Measurements from ENCODE around the gene CD47. TPM values are rescaled to one million over a fixed set of nuclear protein-coding genes. Genes with fewer than 3 reads are reported as not detected.

Gene CD47
- total RNA-seq, 2 experiments from 2014 or later = 58.6 to 104 TPM

DNA sequence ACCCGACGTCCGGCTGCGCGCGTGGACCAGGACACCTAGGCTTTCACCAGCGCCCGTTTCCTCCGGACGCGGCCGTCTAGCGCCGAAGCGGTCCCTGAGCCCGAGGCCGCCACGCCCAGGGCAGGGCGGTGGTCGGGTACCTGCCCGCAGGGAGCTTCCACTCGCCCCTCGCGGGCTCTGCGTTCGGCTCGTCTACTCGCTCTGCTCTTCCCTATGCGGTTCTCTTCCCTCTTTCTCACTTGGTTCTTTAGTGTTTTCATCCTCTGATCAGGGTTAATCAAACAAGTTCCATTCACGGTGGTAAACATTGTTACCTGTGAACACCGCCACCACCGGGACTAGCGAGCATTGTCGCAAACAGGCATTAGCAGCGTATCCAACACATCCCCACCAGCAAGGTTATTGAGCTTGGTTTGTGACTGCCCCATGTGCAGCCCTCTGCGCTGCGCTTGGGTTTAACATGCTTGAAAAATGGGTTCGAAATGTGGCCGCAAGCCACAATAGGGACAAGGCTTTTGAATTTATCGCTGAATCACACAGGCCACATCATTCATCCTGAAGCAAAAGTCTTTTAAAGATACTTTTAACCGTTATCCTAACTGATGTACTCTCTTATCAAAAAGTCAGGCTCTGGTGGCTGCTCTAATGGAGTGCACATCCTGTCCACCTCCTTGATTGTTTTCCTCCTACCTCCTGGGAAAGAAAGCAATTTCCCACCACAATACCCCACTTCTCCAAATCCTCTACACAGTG lies 843 bp upstream of the CD47 start:
- peaks cover 3% of the 10 kb centered on the region for H3K9me3 Mint-ChIP-seq (ENCODE audit: low read depth)
- peak; percentile 57 for DNase-seq

GRCh38 chr3:108090049-108090700 lies 656 bp downstream of the CD47 start:
- Mint-ChIP-seq H3K4me3 (no peak overlapping the region), H3K27me3 (no peaks in the 10 kb centered on the region), H3K27ac (peak overlapping the region; percentile 100), H3K36me3 (ENCODE audit: low read depth) (peaks cover 14% of the 10 kb centered on the region), H3K4me1 (peaks cover 30% of the 10 kb centered on the region), H3K9me3 (ENCODE audit: low read depth) (peaks cover 3% of the 10 kb centered on the region)
- intact Hi-C loops (cut with DNase I, micrococcal nuclease) = loop anchor here in 1 of 2 experiments (1.0 to 5.0 kb wide), 4 partner anchors 35 to 732 kb away; partner anchors contain the start of genes BBX, CIP2A, DZIP3 and TRAT1
- DNase-seq (peak; percentile 75), ATAC-seq (peak; percentile 16)
- ChIA-PET POLR2A (interaction anchor here (0.6 to 6.5 kb wide), 8 partner anchors 11 to 1662 kb away, joined by 3 to 78 read pairs (median 3); partner anchors contain the start of genes CIP2A and DZIP3), CTCF (interaction anchor here (0.8 to 1.5 kb wide), 4 partner anchors 14 to 34 kb away, joined by 3 to 7 read pairs (median 4); no protein-coding TSS in a partner anchor)

More for the DNA sequence above, 843 bp upstream of the CD47 start:
- no peak overlapping the region for H3K4me3 Mint-ChIP-seq
- intact Hi-C loops (cut with DNase I, micrococcal nuclease) = loop anchor here (1.0 to 5.0 kb wide), 6 partner anchors 9 to 731 kb away; partner anchors contain the start of genes BBX (in 1 of the 2), IFT57 (in 1 of the 2) and TRAT1 (in 1 of the 2)
- no peaks in the 10 kb centered on the region for H3K27me3 Mint-ChIP-seq
- ChIA-PET POLR2A (interaction anchor here (0.9 to 6.5 kb wide), 3 partner anchors 26 to 37 kb away, joined by 3 to 78 read pairs (median 9); no protein-coding TSS in a partner anchor), CTCF (interaction anchor here (0.7 to 2.2 kb wide), 4 partner anchors 10 to 386 kb away, joined by 3 to 7 read pairs (median 4); no protein-coding TSS in a partner anchor)
- H3K4me1 Mint-ChIP-seq = peaks cover 37% of the 10 kb centered on the region
- H3K36me3 Mint-ChIP-seq (ENCODE audit: low read depth) = peaks cover 14% of the 10 kb centered on the region
- no peak for ATAC-seq
- H3K27ac Mint-ChIP-seq = peak overlapping the region; percentile 98

- peaks cover 14% of the 10 kb centered on the region for H3K36me3 Mint-ChIP-seq (ENCODE audit: low read depth)
These were observed 1.3 kb downstream of the CD47 start for GRCh38 chr3:108089579-108089978.

GRCh38 chr3:108088697-108089096 lies 2.1 kb downstream of the CD47 start:
- POLR2A ChIA-PET = interaction anchor here (0.6 to 6.5 kb wide), 8 partner anchors 12 to 501 kb away, joined by 3 to 78 read pairs (median 4); partner anchors contain the start of genes CIP2A and DZIP3
- peaks cover 22% of the 10 kb centered on the region for H3K4me1 Mint-ChIP-seq
- CTCF ChIA-PET = interaction anchor here (0.7 to 2.2 kb wide), 6 partner anchors 9 to 164 kb away, joined by 3 to 10 read pairs (median 4); no protein-coding TSS in a partner anchor

More at GRCh38 chr3:108089579-108089978, 1.3 kb downstream of the CD47 start:
- peaks cover 3% of the 10 kb centered on the region for H3K9me3 Mint-ChIP-seq (ENCODE audit: low read depth)
- intact Hi-C loops (cut with DNase I, micrococcal nuclease) = loop anchor here (2.0 to 10.0 kb wide), 7 partner anchors 15 to 749 kb away; no protein-coding TSS in a partner anchor
- peak overlapping the region; percentile 100 for H3K27ac Mint-ChIP-seq
- H3K27me3 Mint-ChIP-seq = no peaks in the 10 kb centered on the region
- no peak for DNase-seq
- no peak for ATAC-seq
- ChIA-PET POLR2A (interaction anchor here (0.6 to 6.5 kb wide), 8 partner anchors 11 to 1661 kb away, joined by 3 to 78 read pairs (median 3); partner anchors contain the start of genes CIP2A and DZIP3), CTCF (interaction anchor here (0.8 to 2.2 kb wide), 6 partner anchors 10 to 44 kb away, joined by 3 to 10 read pairs (median 4); no protein-coding TSS in a partner anchor)
- H3K4me3 Mint-ChIP-seq = no peak overlapping the region
- peaks cover 26% of the 10 kb centered on the region for H3K4me1 Mint-ChIP-seq

DNA sequence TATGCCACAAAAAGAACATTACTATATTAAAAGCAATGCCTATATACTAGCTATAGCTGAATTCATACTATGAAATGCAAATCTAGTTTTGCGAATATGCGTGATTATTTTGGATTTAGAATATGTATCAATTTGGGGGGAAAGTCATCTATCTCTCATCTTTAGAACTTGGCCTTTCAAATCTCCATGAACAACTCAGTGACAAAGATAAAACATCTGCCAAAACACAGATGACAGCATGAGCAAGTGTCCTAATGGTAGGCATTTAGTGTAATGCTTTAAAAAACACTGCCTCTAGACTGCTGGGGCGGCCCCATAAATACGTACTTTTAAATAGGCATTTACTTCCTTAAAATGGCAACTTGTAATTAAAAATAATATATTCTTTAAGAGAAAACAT lies 2.7 kb downstream of the CD47 start:
- ATAC-seq (no peak), DNase-seq (no peak)
- ChIA-PET POLR2A (interaction anchor here (1.1 to 2.0 kb wide), 2 partner anchors 14 to 31 kb away, joined by 5 to 10 read pairs; no protein-coding TSS in a partner anchor), CTCF (interaction anchor here (0.7 to 2.2 kb wide), 3 partner anchors 9 to 160 kb away, joined by 4 to 10 read pairs (median 4); no protein-coding TSS in a partner anchor)
- Mint-ChIP-seq H3K27ac (no peak overlapping the region), H3K27me3 (no peaks in the 10 kb centered on the region), H3K4me1 (peaks cover 17% of the 10 kb centered on the region), H3K9me3 (ENCODE audit: low read depth) (peaks cover 3% of the 10 kb centered on the region), H3K36me3 (ENCODE audit: low read depth) (peaks cover 14% of the 10 kb centered on the region), H3K4me3 (no peak overlapping the region)
- intact Hi-C loops (cut with DNase I, micrococcal nuclease) = loop anchor here (1.0 to 10.0 kb wide), 9 partner anchors 13 to 751 kb away; partner anchors contain the start of gene IFT57 (in 1 of the 2)

More at GRCh38 chr3:108088697-108089096, 2.1 kb downstream of the CD47 start:
- H3K27me3 Mint-ChIP-seq = no peaks in the 10 kb centered on the region
- intact Hi-C loops (cut with DNase I, micrococcal nuclease) = loop anchor here (1.0 to 10.0 kb wide), 9 partner anchors 14 to 750 kb away; partner anchors contain the start of gene IFT57 (in 1 of the 2)
- ATAC-seq (peak; percentile 50), DNase-seq (peak; percentile 70)
- H3K27ac Mint-ChIP-seq = peak overlapping the region; percentile 48
- no peak overlapping the region for H3K4me3 Mint-ChIP-seq
- peaks cover 3% of the 10 kb centered on the region for H3K9me3 Mint-ChIP-seq (ENCODE audit: low read depth)
- H3K36me3 Mint-ChIP-seq (ENCODE audit: low read depth) = peaks cover 14% of the 10 kb centered on the region

- DNase-seq (no peak), ATAC-seq (no peak)
- peaks cover 2% of the 10 kb centered on the region for H3K9me3 Mint-ChIP-seq (ENCODE audit: low read depth)
- H3K36me3 Mint-ChIP-seq (ENCODE audit: low read depth) = peaks cover 14% of the 10 kb centered on the region
- H3K4me3 Mint-ChIP-seq = no peak overlapping the region
- H3K4me1 Mint-ChIP-seq = peaks cover 2% of the 10 kb centered on the region
- CTCF ChIA-PET = interaction anchor here (1.3 to 1.6 kb wide), 2 partner anchors 40 to 318 kb away, joined by 4 to 5 read pairs; no protein-coding TSS in a partner anchor
- H3K27me3 Mint-ChIP-seq = no peaks in the 10 kb centered on the region
- H3K27ac Mint-ChIP-seq = no peak overlapping the region
- intact Hi-C loops (cut with DNase I, micrococcal nuclease) = loop anchor here (1.0 to 10.0 kb wide), 5 partner anchors 144 to 748 kb away; no protein-coding TSS in a partner anchor
- POLR2A ChIA-PET = interaction anchor here (2.3 kb wide), 1 partner anchor 39 kb away, joined by 7 read pairs; no protein-coding TSS in a partner anchor
These were observed 4.2 kb downstream of the CD47 start for GRCh38 chr3:108086653-108087052.

DNA sequence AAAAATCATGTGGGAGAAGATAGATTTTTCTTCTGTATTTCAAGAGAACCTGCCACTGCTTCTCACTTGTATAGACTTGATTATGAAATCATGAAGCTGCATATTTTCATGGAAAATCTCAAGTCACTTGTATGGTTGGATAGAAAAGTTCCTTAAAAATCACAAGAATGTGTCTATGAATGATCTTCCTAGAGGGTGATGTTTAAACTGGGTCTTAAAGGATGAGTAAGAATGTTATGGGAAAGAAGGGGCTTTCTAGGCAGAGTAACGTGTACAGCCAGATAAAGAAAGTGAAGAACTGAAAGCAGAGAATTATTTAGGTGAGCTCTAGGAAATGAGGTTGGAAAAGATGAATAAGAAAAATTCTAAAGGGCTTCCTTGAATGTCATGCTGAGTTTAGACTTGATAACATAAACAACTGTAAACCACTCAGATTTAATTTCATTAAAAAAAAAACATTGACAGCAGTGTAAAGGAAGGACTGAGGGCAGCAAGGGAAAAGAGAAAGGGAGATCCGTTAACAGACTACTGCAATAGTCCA lies 5.0 kb downstream of the CD47 start:
- POLR2A ChIA-PET = interaction anchor here (0.6 to 2.3 kb wide), 2 partner anchors 13 to 40 kb away, joined by 3 to 7 read pairs; no protein-coding TSS in a partner anchor

DNA sequence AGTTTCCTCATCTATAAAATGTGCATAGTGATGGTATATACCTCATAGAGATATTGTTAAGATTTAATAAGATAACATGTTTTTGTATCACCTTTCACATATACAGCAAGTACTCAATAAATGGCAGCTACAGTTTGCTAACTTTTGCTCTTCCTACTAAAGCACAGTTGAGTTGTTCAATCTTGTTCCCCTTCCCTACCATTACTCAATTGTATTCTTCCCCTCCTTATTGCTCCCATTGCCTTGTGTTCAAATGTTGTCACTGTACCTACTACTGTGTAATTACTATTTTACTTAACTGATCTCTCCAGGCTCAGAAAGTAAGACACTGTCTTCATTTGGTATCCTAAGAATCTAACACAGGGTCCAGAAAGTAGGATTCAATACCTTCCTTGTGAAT lies 5.5 kb downstream of the CD47 start:
- no peaks in the 10 kb centered on the region for H3K9me3 Mint-ChIP-seq (ENCODE audit: low read depth)
- ChIA-PET POLR2A (interaction anchor here (2.3 kb wide), 1 partner anchor 40 kb away, joined by 7 read pairs; no protein-coding TSS in a partner anchor), CTCF (interaction anchor here (0.6 to 1.6 kb wide), 4 partner anchors 39 to 320 kb away, joined by 3 to 5 read pairs (median 4); no protein-coding TSS in a partner anchor)
- H3K4me1 Mint-ChIP-seq = no peaks in the 10 kb centered on the region
- H3K4me3 Mint-ChIP-seq = no peak overlapping the region
- intact Hi-C loops (cut with DNase I, micrococcal nuclease) = loop anchor here (5.0 to 10.0 kb wide), 4 partner anchors 143 to 749 kb away; no protein-coding TSS in a partner anchor
- no peak overlapping the region for H3K27ac Mint-ChIP-seq
- H3K36me3 Mint-ChIP-seq (ENCODE audit: low read depth) = peaks cover 11% of the 10 kb centered on the region
- no peaks in the 10 kb centered on the region for H3K27me3 Mint-ChIP-seq
- ATAC-seq (no peak), DNase-seq (no peak)

More for the DNA sequence above, 5.0 kb downstream of the CD47 start:
- Mint-ChIP-seq H3K9me3 (ENCODE audit: low read depth) (no peaks in the 10 kb centered on the region), H3K4me1 (no peaks in the 10 kb centered on the region), H3K36me3 (ENCODE audit: low read depth) (peaks cover 12% of the 10 kb centered on the region), H3K27ac (no peak overlapping the region), H3K27me3 (no peaks in the 10 kb centered on the region), H3K4me3 (no peak overlapping the region)
- CTCF ChIA-PET = interaction anchor here (1.2 to 1.6 kb wide), 3 partner anchors 38 to 319 kb away, joined by 4 to 5 read pairs (median 4); no protein-coding TSS in a partner anchor
- peak; percentile 9 for ATAC-seq
- no peak for DNase-seq
- intact Hi-C loops (cut with DNase I, micrococcal nuclease) = loop anchor here (5.0 to 10.0 kb wide), 4 partner anchors 144 to 749 kb away; no protein-coding TSS in a partner anchor

- intact Hi-C loops (cut with DNase I, micrococcal nuclease) = loop anchor here (10.0 kb wide), 2 partner anchors 225 to 755 kb away; no protein-coding TSS in a partner anchor
- POLR2A ChIA-PET = interaction anchor here (0.7 kb wide), 1 partner anchor 349 kb away, joined by 3 read pairs; no protein-coding TSS in a partner anchor
- CTCF ChIA-PET = interaction anchor here (0.9 to 2.1 kb wide), 2 partner anchors 9 to 35 kb away, joined by 3 to 10 read pairs; no protein-coding TSS in a partner anchor
- H3K4me3 Mint-ChIP-seq = peak overlapping the region; percentile 23
- peaks cover 28% of the 10 kb centered on the region for H3K4me1 Mint-ChIP-seq
- ATAC-seq (peak; percentile 71), DNase-seq (no peak)
- peaks cover 39% of the 10 kb centered on the region for H3K36me3 Mint-ChIP-seq (ENCODE audit: low read depth)
- H3K9me3 Mint-ChIP-seq (ENCODE audit: low read depth) = no peaks in the 10 kb centered on the region
- H3K27ac Mint-ChIP-seq = peak overlapping the region; percentile 23
- H3K27me3 Mint-ChIP-seq = no peaks in the 10 kb centered on the region
These were observed 11.0 kb downstream of the CD47 start for GRCh38 chr3:108079877-108080276.

DNA sequence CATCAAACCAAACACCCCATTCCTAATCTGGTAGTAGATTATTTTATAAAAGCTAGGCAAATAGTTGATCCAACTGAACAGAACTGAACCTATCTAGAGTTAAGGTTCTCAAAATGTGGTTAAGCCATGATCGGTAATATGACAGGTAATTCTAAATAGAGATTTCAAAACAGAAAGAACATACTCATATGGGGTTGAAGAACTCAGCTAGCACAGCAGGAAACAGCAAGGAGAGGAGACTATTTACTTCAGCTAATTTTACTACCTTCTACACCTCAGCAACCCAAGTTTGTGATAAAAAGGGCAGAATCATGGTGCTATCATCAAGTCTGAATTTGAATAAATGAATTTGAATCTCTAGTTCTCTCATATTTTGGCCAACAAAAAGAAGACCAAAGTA lies 11.8 kb downstream of the CD47 start:
- H3K36me3 Mint-ChIP-seq (ENCODE audit: low read depth) = peaks cover 42% of the 10 kb centered on the region
- H3K27me3 Mint-ChIP-seq = no peaks in the 10 kb centered on the region
- H3K9me3 Mint-ChIP-seq (ENCODE audit: low read depth) = no peaks in the 10 kb centered on the region
- no peak overlapping the region for H3K4me3 Mint-ChIP-seq
- ATAC-seq = peak; percentile 43
- CTCF ChIA-PET = interaction anchor here (0.6 to 2.1 kb wide), 2 partner anchors 10 to 115 kb away, joined by 3 to 10 read pairs; no protein-coding TSS in a partner anchor
- POLR2A ChIA-PET = no interaction called here
- no peak for DNase-seq
- intact Hi-C loops (cut with DNase I, micrococcal nuclease) = no loop called here
- peaks cover 35% of the 10 kb centered on the region for H3K4me1 Mint-ChIP-seq
- peak overlapping the region; percentile 64 for H3K27ac Mint-ChIP-seq
